GM12878 (cell line): Measurements from ENCODE around the gene METTL9. TPM values are rescaled to one million over a fixed set of nuclear protein-coding genes. Genes with fewer than 3 reads are reported as not detected.

Experiments used
- ATAC-seq: fragments of 200-7000 bp; cut with Tn5 transposase; 3 replicates; pipeline ENCODE4 v1.9.1; 2020; ENCODE audit warnings: mild to moderate bottlenecking, moderate library complexity
- BruUV-seq: library from RNA; stranded (reverse); fragments of 400-500 nt; replicated peaks from 2 replicates; lab custom pipeline; 2021; lab: Mats Ljungman, UMichigan
- CTCF ChIA-PET: fragments of 300-600 bp; sonication (Branson Sonifier 250); formaldehyde crosslinking; extraction: SDS; loops from one replicate; lab custom pipeline; 2021; ENCODE audit warnings: inconsistent platforms; lab: Yijun Ruan, JAX
- POLR2A ChIA-PET: fragments of 350-600 bp; formaldehyde crosslinking; extraction: SDS; loops from one replicate; lab custom pipeline; 2021; ENCODE audit warnings: inconsistent platforms; lab: Charles Lee
- RAD21 ChIA-PET: fragments of 300-600 bp; sonication (Branson Sonifier 250); formaldehyde crosslinking; loops from one replicate; lab custom pipeline; 2023; ENCODE audit warnings: antibody characterized with exemption; ENCODE audit not compliant: unreplicated experiment; lab: Charles Lee
- SMC1A ChIA-PET: fragments of 300-600 bp; sonication (Branson Sonifier 250); formaldehyde crosslinking; loops from one replicate; lab custom pipeline; 2023; ENCODE audit not compliant: unreplicated experiment, uncharacterized antibody; lab: Charles Lee
- DNase-seq: peaks from one replicate; pipeline ENCODE4 v3.0.0-alpha.2; 2011; ENCODE audit warnings: low read depth, low spot score
- FAIRE-seq: peaks from 3 replicates; lab custom pipeline; 2011; peaks lifted over from hg19 to GRCh38; lab: Jason Lieb, UNC
- H2AFZ ChIP-seq: 2 replicates; pipeline ENCODE4 v1.6.0; 2011; ENCODE audit warnings: low read depth, low read length, control low read depth; ENCODE audit not compliant: control insufficient read depth
- H3K27ac ChIP-seq: 2 replicates; pipeline ENCODE4 v1.5.1; 2011; ENCODE audit warnings: control low read depth; ENCODE audit not compliant: control insufficient read depth, insufficient read depth
- H3K27me3 ChIP-seq, 2 experiments: replicated peaks in 1 of 2; 2 replicates each; pipeline versions ENCODE4 v1.6.0 to v1.6.1; 2011; ENCODE audit warnings: low read length in 1 of 2; ENCODE audit not compliant: control insufficient read depth in 2 of 2, insufficient read depth in 2 of 2
- H3K36me3 ChIP-seq, 2 experiments: 2 replicates each; pipeline ENCODE4 v1.5.1; 2011; ENCODE audit warnings: low read length in 1 of 2; ENCODE audit not compliant: control insufficient read depth in 2 of 2, insufficient read depth in 2 of 2
- H3K4me1 ChIP-seq: 2 replicates; pipeline ENCODE4 v1.6.1; 2011; ENCODE audit warnings: mild to moderate bottlenecking, low read length, moderate library complexity, mixed read lengths; ENCODE audit not compliant: control insufficient read depth, insufficient read depth
- H3K4me2 ChIP-seq: 2 replicates; pipeline ENCODE4 v1.6.0; 2011; ENCODE audit warnings: control low read depth; ENCODE audit not compliant: control insufficient read depth, insufficient read depth
- H3K4me3 ChIP-seq: fragments of 200-600 bp; sonication (generic); 2 replicates; pipeline ENCODE4 v1.5.1; 2016
- H3K79me2 ChIP-seq: 2 replicates; pipeline ENCODE4 v1.6.0; 2011; ENCODE audit warnings: low read length; ENCODE audit not compliant: control insufficient read depth, insufficient read depth
- H3K9ac ChIP-seq: 2 replicates; pipeline ENCODE4 v1.8.0; 2011; ENCODE audit warnings: low read length, control low read depth, mixed read lengths; ENCODE audit not compliant: control insufficient read depth, insufficient read depth
- H3K9me3 ChIP-seq: replicated peaks from 3 replicates; pipeline ENCODE4 v1.5.1; 2011; ENCODE audit warnings: mild to moderate bottlenecking, low read length; ENCODE audit not compliant: control insufficient read depth, insufficient read depth
- H4K20me1 ChIP-seq: 2 replicates; pipeline ENCODE4 v1.6.0; 2011; ENCODE audit not compliant: control insufficient read depth, insufficient read depth
- CBFB ChIP-seq: IDR thresholded peaks from 2 replicates; pipeline ENCODE4 v1.6.1; 2016; ENCODE audit warnings: antibody characterized with exemption, low read depth
- CHD1 ChIP-seq: IDR thresholded peaks from 2 replicates; pipeline ENCODE4 v1.6.1; 2012; ENCODE audit warnings: low read depth, low read length, improper control_type of control experiment
- CUX1 ChIP-seq: IDR thresholded peaks from 2 replicates; pipeline ENCODE4 v1.6.1; 2012; ENCODE audit warnings: improper control_type of control experiment, low read depth, low read length; ENCODE audit not compliant: insufficient replicate concordance
- HDGF ChIP-seq: fragments of 450-650 bp; IDR thresholded peaks from 2 replicates; pipeline ENCODE4 v1.6.1; 2016; ENCODE audit warnings: antibody characterized with exemption
- IKZF1 ChIP-seq: fragments of 450-650 bp; conservative IDR thresholded peaks from 2 replicates; pipeline ENCODE4 v1.6.1; 2017; ENCODE audit warnings: antibody characterized with exemption, mild to moderate bottlenecking
- IRF4 ChIP-seq: IDR thresholded peaks from 2 replicates; pipeline ENCODE4 v1.6.1; 2011; ENCODE audit warnings: low read depth, low read length
- NBN ChIP-seq: fragments of 450-650 bp; IDR thresholded peaks from 2 replicates; pipeline ENCODE4 v1.6.1; 2016
- POLR2A ChIP-seq: IDR thresholded peaks from 2 replicates; pipeline ENCODE4 v1.6.1; 2011; ENCODE audit warnings: low read depth, mild to moderate bottlenecking, low read length
- RELA ChIP-seq: fragments of 450-650 bp; IDR thresholded peaks from 2 replicates; pipeline ENCODE4 v1.8.0; 2014; ENCODE audit warnings: borderline replicate concordance; ENCODE audit not compliant: partially characterized antibody
- SMARCA5 ChIP-seq: fragments of 450-650 bp; IDR thresholded peaks from 2 replicates; pipeline ENCODE4 v1.6.1; 2017; ENCODE audit warnings: mild to moderate bottlenecking
- SUPT20H ChIP-seq: IDR thresholded peaks from 2 replicates; pipeline ENCODE4 v1.6.1; 2011; ENCODE audit warnings: low read depth, mild to moderate bottlenecking, low read length, moderate library complexity, borderline replicate concordance; ENCODE audit not compliant: control insufficient read depth
- ZNF687 ChIP-seq: fragments of 450-650 bp; IDR thresholded peaks from 2 replicates; pipeline ENCODE4 v1.6.1; 2017; ENCODE audit warnings: mild to moderate bottlenecking, moderate library complexity
- WGBS: methylation state at CpG from one replicate; pipeline ENCODE4 v1.1.6; 2016; ENCODE audit warnings: low lambda C conversion rate; ENCODE audit not compliant: insufficient replicate concordance, insufficient coverage; ENCODE audit errors: missing lambda C conversion rate; 5-methylcytosine and 5-hydroxymethylcytosine counted together
- in situ Hi-C: fragments of 300-500 bp; cut with MboI; formaldehyde crosslinking; loops from 9 replicates; pipeline ENCODE4 v1.14.3; 2018; ENCODE audit warnings: mixed read lengths
- intact Hi-C: fragments of 100-400 bp; cut with micrococcal nuclease; formaldehyde crosslinking; loops from one replicate; pipeline ENCODE4 v1.14.2; 2022; ENCODE audit not compliant: unreplicated experiment
- polyA plus RNA-seq, 11 experiments: library from polyadenylated mRNA; depleted of rRNA in 4 of 11; unstranded in 6 of 11; stranded (reverse) in 5 of 11; fragments of >200 nt; fragmentation: Nextera tagmentation in 4 of 11; fragmentation: Illumina TruSeq in 1 of 11; extraction: Ambion mirVana in 4 of 11; extraction: Trizol in 1 of 11; gene quantifications; 1 replicate in 1 of 11; 2 replicates in 10 of 11; pipeline versions ENCODE4 v1.2.1 to v1.2.3, GENCODE V29; 2011 to 2016; ENCODE audit warnings: inconsistent platforms in 2 of 11, missing spikeins in 2 of 11, low read depth in 1 of 11
- total RNA-seq, 4 experiments: library from RNA; depleted of rRNA in 3 of 4; stranded (reverse); fragments of >200 nt in 3 of 4; fragmentation: Illumina TruSeq in 1 of 4; extraction: Trizol in 1 of 4; gene quantifications; 2 replicates each; pipeline versions ENCODE4 v1.2.1 to v1.2.3, GENCODE V29; 2013 to 2021

METTL9 gene
- total and polyA plus RNA-seq, 10 of the 15 experiments (the other 5 are each of a cell fraction or from before 2014, with no cell fraction given): 19.4 to 119 (median 101) TPM

- no peak for TF ChIP-seq CUX1
- no peak for TF ChIP-seq NBN
- TF ChIP-seq CHD1: no peak
- TF ChIP-seq CBFB: peak; percentile 37; the same call in 1 of the 2 replicates
- no peak for TF ChIP-seq HDGF
Observed at GRCh38 chr16:21608639-21609328, 9.4 kb downstream of the METTL9 start (continued).

GRCh38 chr16:21610006-21610544 lies 10.7 kb downstream of the METTL9 start:
- in situ Hi-C loops (no loop called here), intact Hi-C loops (no loop called here)
- Histone ChIP-seq H3K9me3 (no peaks in the 10 kb centered on the region), H3K4me1 (peaks cover 19% of the 10 kb centered on the region), H3K36me3 (no peaks in the 10 kb centered on the region; a peak in 2 of 4 replicates), H3K4me3 (no peak overlapping the region), H2AFZ (no peak overlapping the region), H3K27me3 (no peaks in the 10 kb centered on the region), H3K27ac (no peak overlapping the region), H4K20me1 (peaks cover 2% of the 10 kb centered on the region; the same call in 1 of the 2 replicates), H3K9ac (no peak overlapping the region), H3K79me2 (peaks cover 14% of the 10 kb centered on the region), H3K4me2 (0 out of 2 replicates have a peak overlapping the region, but pooled peaks have one; percentile 10)
- DNase-seq: no peak
- ATAC-seq: peak; percentile 46; the same call in 2 of the 3 replicates
- no TSS peak for BruUV-seq
- SMC1A ChIA-PET: interaction anchor here (1.0 to 2.2 kb wide), 7 partner anchors 10 to 31 kb away, joined by 3 to 6 read pairs (median 5); no protein-coding TSS in a partner anchor
- FAIRE-seq: no peak
- CTCF ChIA-PET: interaction anchor here (0.7 to 1.8 kb wide), 8 partner anchors 10 to 47 kb away, joined by 3 to 5 read pairs (median 4); no protein-coding TSS in a partner anchor
- WGBS: 66% methylated on average over 3 of the region's 3 CpGs
- RAD21 ChIA-PET: interaction anchor here (0.7 to 1.0 kb wide), 2 partner anchors 31 to 467 kb away, joined by 3 to 4 read pairs; no protein-coding TSS in a partner anchor
- POLR2A ChIA-PET: no interaction called here
- TF ChIP-seq POLR2A: no peak
- TF ChIP-seq RELA: no peak
- TF ChIP-seq IRF4: no peak
- no peak for TF ChIP-seq SUPT20H
- TF ChIP-seq IKZF1: no peak
- TF ChIP-seq SMARCA5: no peak
- no peak for TF ChIP-seq ZNF687
